Measurements from ENCODE around the gene TRMT13.
A peak's percentile ranks its signal among the peaks of the same experiment; 100 is the strongest.

TRMT13 gene

GRCh38 chr1:100127226-100127625, 5.7 kb upstream of the TRMT13 start:
- Histone ChIP-seq H3K27ac (ENCODE audit: insufficient read depth, low read depth, low read length, poor library complexity, severe bottlenecking) (no peak overlapping the region), H3K36me3 (ENCODE audit: control insufficient read depth, insufficient read depth, low read length) (no peaks in the 10 kb centered on the region), H3K4me3 (ENCODE audit: insufficient read depth, low read depth, low read length) (no peak overlapping the region), H3K9me3 (ENCODE audit: control insufficient read depth, low read length) (no peaks in the 10 kb centered on the region), H3K4me1 (ENCODE audit: control insufficient read depth, insufficient read depth, low read length) (peaks cover 3% of the 10 kb centered on the region), H3K27me3 (ENCODE audit: control insufficient read depth, insufficient read depth, low read length, poor library complexity, severe bottlenecking) (no peaks in the 10 kb centered on the region)
- 100% methylated on average over 1 of the region's 1 CpG for WGBS, 2 experiments

- H3K27ac ChIP-seq (ENCODE audit: insufficient read depth, low read depth, low read length, poor library complexity, severe bottlenecking) = no peak overlapping the region
- WGBS, 2 experiments = 88 to 93% methylated on average over 4 to 5 of the region's 5 CpGs
- H3K36me3 ChIP-seq (ENCODE audit: control insufficient read depth, insufficient read depth, low read length) = no peaks in the 10 kb centered on the region
- no peak overlapping the region for H3K4me3 ChIP-seq (ENCODE audit: insufficient read depth, low read depth, low read length)
- H3K9me3 ChIP-seq (ENCODE audit: control insufficient read depth, low read length) = no peaks in the 10 kb centered on the region
- H3K27me3 ChIP-seq (ENCODE audit: control insufficient read depth, insufficient read depth, low read length, poor library complexity, severe bottlenecking) = no peaks in the 10 kb centered on the region
- H3K4me1 ChIP-seq (ENCODE audit: control insufficient read depth, insufficient read depth, low read length) = peaks cover 8% of the 10 kb centered on the region
These were observed 2.3 kb upstream of the TRMT13 start for GRCh38 chr1:100130552-100131077.

GRCh38 chr1:100131623-100132022, 1.3 kb upstream of the TRMT13 start:
- Histone ChIP-seq H3K36me3 (ENCODE audit: control insufficient read depth, insufficient read depth, low read length) (no peaks in the 10 kb centered on the region), H3K4me3 (ENCODE audit: insufficient read depth, low read depth, low read length) (peak overlapping the region; percentile 93), H3K9me3 (ENCODE audit: control insufficient read depth, low read length) (no peaks in the 10 kb centered on the region), H3K27me3 (ENCODE audit: control insufficient read depth, insufficient read depth, low read length, poor library complexity, severe bottlenecking) (no peaks in the 10 kb centered on the region), H3K27ac (ENCODE audit: insufficient read depth, low read depth, low read length, poor library complexity, severe bottlenecking) (no peak overlapping the region), H3K4me1 (ENCODE audit: control insufficient read depth, insufficient read depth, low read length) (peaks cover 8% of the 10 kb centered on the region)
- 77 to 84% methylated on average over 8 of the region's 8 CpGs for WGBS, 2 experiments

GRCh38 chr1:100134872-100135271, 1.9 kb downstream of the TRMT13 start:
- H3K4me1 ChIP-seq (ENCODE audit: control insufficient read depth, insufficient read depth, low read length) = peaks cover 8% of the 10 kb centered on the region
- no peak overlapping the region for H3K4me3 ChIP-seq (ENCODE audit: insufficient read depth, low read depth, low read length)
- 96% methylated on average over 3 of the region's 3 CpGs for WGBS, 2 experiments

GRCh38 chr1:100137602-100138001, 4.6 kb downstream of the TRMT13 start:
- no peak overlapping the region for H3K27ac ChIP-seq (ENCODE audit: insufficient read depth, low read depth, low read length, poor library complexity, severe bottlenecking)
- no peak overlapping the region for H3K4me3 ChIP-seq (ENCODE audit: insufficient read depth, low read depth, low read length)
- no peaks in the 10 kb centered on the region for H3K9me3 ChIP-seq (ENCODE audit: control insufficient read depth, low read length)
- H3K36me3 ChIP-seq (ENCODE audit: control insufficient read depth, insufficient read depth, low read length) = peaks cover 25% of the 10 kb centered on the region
- peaks cover 5% of the 10 kb centered on the region for H3K4me1 ChIP-seq (ENCODE audit: control insufficient read depth, insufficient read depth, low read length)
- 95 to 100% methylated on average over 2 of the region's 2 CpGs for WGBS, 2 experiments
- no peaks in the 10 kb centered on the region for H3K27me3 ChIP-seq (ENCODE audit: control insufficient read depth, insufficient read depth, low read length, poor library complexity, severe bottlenecking)

More at GRCh38 chr1:100134872-100135271, 1.9 kb downstream of the TRMT13 start:
- Histone ChIP-seq H3K27me3 (ENCODE audit: control insufficient read depth, insufficient read depth, low read length, poor library complexity, severe bottlenecking) (no peaks in the 10 kb centered on the region), H3K36me3 (ENCODE audit: control insufficient read depth, insufficient read depth, low read length) (peaks cover 20% of the 10 kb centered on the region), H3K9me3 (ENCODE audit: control insufficient read depth, low read length) (no peaks in the 10 kb centered on the region), H3K27ac (ENCODE audit: insufficient read depth, low read depth, low read length, poor library complexity, severe bottlenecking) (no peak overlapping the region)

- WGBS, 2 experiments = 84 to 94% methylated on average over 4 of the region's 4 CpGs
- H3K36me3 ChIP-seq (ENCODE audit: control insufficient read depth, insufficient read depth, low read length) = peaks cover 36% of the 10 kb centered on the region
These were observed 8.2 kb downstream of the TRMT13 start for GRCh38 chr1:100141192-100141591.

GRCh38 chr1:100142343-100142742, 9.4 kb downstream of the TRMT13 start:
- H3K36me3 ChIP-seq (ENCODE audit: control insufficient read depth, insufficient read depth, low read length) = peaks cover 34% of the 10 kb centered on the region
- H3K27me3 ChIP-seq (ENCODE audit: control insufficient read depth, insufficient read depth, low read length, poor library complexity, severe bottlenecking) = no peaks in the 10 kb centered on the region
- H3K4me3 ChIP-seq (ENCODE audit: insufficient read depth, low read depth, low read length) = no peak overlapping the region
- H3K27ac ChIP-seq (ENCODE audit: insufficient read depth, low read depth, low read length, poor library complexity, severe bottlenecking) = no peak overlapping the region
- no peaks in the 10 kb centered on the region for H3K4me1 ChIP-seq (ENCODE audit: control insufficient read depth, insufficient read depth, low read length)
- WGBS, 2 experiments = 91% methylated on average over 3 of the region's 3 CpGs
- H3K9me3 ChIP-seq (ENCODE audit: control insufficient read depth, low read length) = no peaks in the 10 kb centered on the region

More at GRCh38 chr1:100141192-100141591, 8.2 kb downstream of the TRMT13 start:
- H3K4me3 ChIP-seq (ENCODE audit: insufficient read depth, low read depth, low read length) = no peak overlapping the region
- H3K27ac ChIP-seq (ENCODE audit: insufficient read depth, low read depth, low read length, poor library complexity, severe bottlenecking) = no peak overlapping the region
- H3K9me3 ChIP-seq (ENCODE audit: control insufficient read depth, low read length) = no peaks in the 10 kb centered on the region
- no peaks in the 10 kb centered on the region for H3K27me3 ChIP-seq (ENCODE audit: control insufficient read depth, insufficient read depth, low read length, poor library complexity, severe bottlenecking)
- no peaks in the 10 kb centered on the region for H3K4me1 ChIP-seq (ENCODE audit: control insufficient read depth, insufficient read depth, low read length)

- H3K9me3 ChIP-seq (ENCODE audit: control insufficient read depth, low read length) = no peaks in the 10 kb centered on the region
- H3K4me1 ChIP-seq (ENCODE audit: control insufficient read depth, insufficient read depth, low read length) = no peaks in the 10 kb centered on the region
- no peak overlapping the region for H3K4me3 ChIP-seq (ENCODE audit: insufficient read depth, low read depth, low read length)
- no peaks in the 10 kb centered on the region for H3K27me3 ChIP-seq (ENCODE audit: control insufficient read depth, insufficient read depth, low read length, poor library complexity, severe bottlenecking)
- H3K36me3 ChIP-seq (ENCODE audit: control insufficient read depth, insufficient read depth, low read length) = peaks cover 13% of the 10 kb centered on the region
- H3K27ac ChIP-seq (ENCODE audit: insufficient read depth, low read depth, low read length, poor library complexity, severe bottlenecking) = no peak overlapping the region
- WGBS, 2 experiments = 95% methylated on average over 3 of the region's 3 CpGs
These were observed 12.2 kb downstream of the TRMT13 start for GRCh38 chr1:100145116-100145515.

GRCh38 chr1:100146958-100147357, 14.0 kb downstream of the TRMT13 start:
- Histone ChIP-seq H3K27me3 (ENCODE audit: control insufficient read depth, insufficient read depth, low read length, poor library complexity, severe bottlenecking) (no peaks in the 10 kb centered on the region), H3K4me3 (ENCODE audit: insufficient read depth, low read depth, low read length) (no peak overlapping the region), H3K36me3 (ENCODE audit: control insufficient read depth, insufficient read depth, low read length) (peaks cover 10% of the 10 kb centered on the region), H3K27ac (ENCODE audit: insufficient read depth, low read depth, low read length, poor library complexity, severe bottlenecking) (no peak overlapping the region), H3K4me1 (ENCODE audit: control insufficient read depth, insufficient read depth, low read length) (no peaks in the 10 kb centered on the region), H3K9me3 (ENCODE audit: control insufficient read depth, low read length) (no peaks in the 10 kb centered on the region)
- WGBS, 2 experiments = 100% methylated on average over 1 of the region's 1 CpG; no CpG with 5 or more reads in 1 of the 2 experiments

- 85 to 86% methylated on average over 4 of the region's 4 CpGs for WGBS, 2 experiments
- peaks cover 10% of the 10 kb centered on the region for H3K36me3 ChIP-seq (ENCODE audit: control insufficient read depth, insufficient read depth, low read length)
- H3K9me3 ChIP-seq (ENCODE audit: control insufficient read depth, low read length) = no peaks in the 10 kb centered on the region
- no peak overlapping the region for H3K27ac ChIP-seq (ENCODE audit: insufficient read depth, low read depth, low read length, poor library complexity, severe bottlenecking)
- H3K27me3 ChIP-seq (ENCODE audit: control insufficient read depth, insufficient read depth, low read length, poor library complexity, severe bottlenecking) = no peaks in the 10 kb centered on the region
- H3K4me3 ChIP-seq (ENCODE audit: insufficient read depth, low read depth, low read length) = no peak overlapping the region
- no peaks in the 10 kb centered on the region for H3K4me1 ChIP-seq (ENCODE audit: control insufficient read depth, insufficient read depth, low read length)
These were observed 14.9 kb downstream of the TRMT13 start for GRCh38 chr1:100147875-100148274.

GRCh38 chr1:100151679-100152078, 18.7 kb downstream of the TRMT13 start:
- Histone ChIP-seq H3K4me3 (ENCODE audit: insufficient read depth, low read depth, low read length) (no peak overlapping the region), H3K9me3 (ENCODE audit: control insufficient read depth, low read length) (no peaks in the 10 kb centered on the region), H3K36me3 (ENCODE audit: control insufficient read depth, insufficient read depth, low read length) (no peaks in the 10 kb centered on the region), H3K27me3 (ENCODE audit: control insufficient read depth, insufficient read depth, low read length, poor library complexity, severe bottlenecking) (no peaks in the 10 kb centered on the region), H3K27ac (ENCODE audit: insufficient read depth, low read depth, low read length, poor library complexity, severe bottlenecking) (no peak overlapping the region), H3K4me1 (ENCODE audit: control insufficient read depth, insufficient read depth, low read length) (no peaks in the 10 kb centered on the region)
- WGBS, 2 experiments = 83 to 84% methylated on average over 2 of the region's 2 CpGs
